A673 (cell line): ENCODE data around the gene SSR4. TPM values are rescaled to one million over a fixed set of nuclear protein-coding genes. Genes with fewer than 3 reads are reported as not detected.

Experiments
- BruUV-seq: library from RNA; stranded (reverse); fragments of 400-500 nt; replicated peaks from 2 replicates; lab custom pipeline; 2021; lab: Mats Ljungman, UMichigan
- CTCF ChIA-PET: fragments of 300-600 bp; sonication (Branson Sonifier 250); formaldehyde crosslinking; loops from one replicate; lab custom pipeline; 2022; ENCODE audit warnings: antibody characterized with exemption; lab: Charles Lee
- POLR2A ChIA-PET: fragments of 300-600 bp; sonication (Branson Sonifier 250); formaldehyde crosslinking; loops from one replicate; lab custom pipeline; 2022; ENCODE audit warnings: antibody characterized with exemption; ENCODE audit not compliant: low non-redundant PET; lab: Charles Lee
- DNase-seq: peaks from one replicate; pipeline ENCODE4 v3.0.0-alpha.2; 2015; ENCODE audit warnings: low spot score
- H3K27ac ChIP-seq: fragments of 200-600 bp; sonication (generic); 2 replicates; pipeline ENCODE4 v1.5.1; 2016; ENCODE audit warnings: mixed run types, low read depth, mild to moderate bottlenecking, mixed read lengths, antibody characterized with exemption, low read length; ENCODE audit not compliant: poor library complexity, severe bottlenecking
- H3K27me3 ChIP-seq: fragments of 200-600 bp; sonication (generic); replicated peaks from 2 replicates; pipeline ENCODE4 v1.6.1; 2017; ENCODE audit warnings: mixed run types, low read depth, mild to moderate bottlenecking, mixed read lengths, antibody characterized with exemption, low read length; ENCODE audit not compliant: insufficient read depth, poor library complexity
- H3K36me3 ChIP-seq: fragments of 200-600 bp; sonication (generic); 2 replicates; pipeline ENCODE4 v1.6.1; 2016; ENCODE audit warnings: mixed run types, mild to moderate bottlenecking, mixed read lengths, antibody characterized with exemption, low read length; ENCODE audit not compliant: insufficient read depth, poor library complexity, severe bottlenecking
- H3K4me1 ChIP-seq: fragments of 200-600 bp; sonication (generic); 2 replicates; pipeline ENCODE4 v1.6.1; 2017; ENCODE audit warnings: mixed run types, mild to moderate bottlenecking, mixed read lengths, antibody characterized with exemption, low read length; ENCODE audit not compliant: insufficient read depth, poor library complexity, severe bottlenecking
- H3K4me3 ChIP-seq: fragments of 200-600 bp; sonication (generic); 2 replicates; pipeline ENCODE4 v1.5.1; 2016; ENCODE audit warnings: low read depth, mixed run types, mild to moderate bottlenecking, mixed read lengths, low read length; ENCODE audit not compliant: poor library complexity, severe bottlenecking
- H3K9me3 ChIP-seq: fragments of 200-600 bp; sonication (generic); 2 replicates; pipeline ENCODE4 v1.6.1; 2016; ENCODE audit warnings: mixed run types, low read depth, mild to moderate bottlenecking, mixed read lengths, antibody characterized with exemption, low read length; ENCODE audit not compliant: poor library complexity, severe bottlenecking
- EZH2 ChIP-seq: fragments of 200-600 bp; sonication (generic); IDR thresholded peaks from 2 replicates; pipeline ENCODE4 v1.6.1; 2017; ENCODE audit warnings: borderline replicate concordance, low read depth, mild to moderate bottlenecking, mixed read lengths, antibody characterized with exemption, low read length; ENCODE audit not compliant: poor library complexity, severe bottlenecking
- intact Hi-C: fragments of 100-400 bp; cut with micrococcal nuclease; formaldehyde crosslinking; loops from one replicate; pipeline ENCODE4 v1.10.0; 2022; ENCODE audit not compliant: unreplicated experiment
- total RNA-seq: library from RNA; stranded (reverse); gene quantifications from 2 replicates; pipeline ENCODE4 v1.2.3, GENCODE V29; 2021
- TF ChIP-seq, protein P1 (sequence below): fragments of 300-800, 200-600 bp; sonication (generic); conservative IDR thresholded peaks from 2 replicates; pipeline ENCODE4 v1.5.1; 2017; ENCODE audit warnings: low read depth, mild to moderate bottlenecking, antibody characterized with exemption, low read length, moderate library complexity, mixed read lengths

Gene SSR4
- total RNA-seq, 1 experiment from 2014 or later: 214 TPM

GRCh38 chrX:153764786-153765137 is 29.7 kb upstream of the SSR4 start:
- H3K27me3 ChIP-seq: no peaks in the 10 kb centered on the region
- no TSS peak for BruUV-seq
- intact Hi-C loops: loop anchor here (1.0 kb wide), 1 partner anchor 183 kb away; no protein-coding TSS in a partner anchor
- no peak for DNase-seq
- POLR2A ChIA-PET: no interaction called here
- CTCF ChIA-PET: no interaction called here
- H3K9me3 ChIP-seq: no peaks in the 10 kb centered on the region
- no peak overlapping the region for H3K4me3 ChIP-seq
- H3K4me1 ChIP-seq: no peaks in the 10 kb centered on the region
- no peaks in the 10 kb centered on the region for H3K36me3 ChIP-seq
- H3K27ac ChIP-seq: no peak overlapping the region
- TF ChIP-seq, protein P1, sequence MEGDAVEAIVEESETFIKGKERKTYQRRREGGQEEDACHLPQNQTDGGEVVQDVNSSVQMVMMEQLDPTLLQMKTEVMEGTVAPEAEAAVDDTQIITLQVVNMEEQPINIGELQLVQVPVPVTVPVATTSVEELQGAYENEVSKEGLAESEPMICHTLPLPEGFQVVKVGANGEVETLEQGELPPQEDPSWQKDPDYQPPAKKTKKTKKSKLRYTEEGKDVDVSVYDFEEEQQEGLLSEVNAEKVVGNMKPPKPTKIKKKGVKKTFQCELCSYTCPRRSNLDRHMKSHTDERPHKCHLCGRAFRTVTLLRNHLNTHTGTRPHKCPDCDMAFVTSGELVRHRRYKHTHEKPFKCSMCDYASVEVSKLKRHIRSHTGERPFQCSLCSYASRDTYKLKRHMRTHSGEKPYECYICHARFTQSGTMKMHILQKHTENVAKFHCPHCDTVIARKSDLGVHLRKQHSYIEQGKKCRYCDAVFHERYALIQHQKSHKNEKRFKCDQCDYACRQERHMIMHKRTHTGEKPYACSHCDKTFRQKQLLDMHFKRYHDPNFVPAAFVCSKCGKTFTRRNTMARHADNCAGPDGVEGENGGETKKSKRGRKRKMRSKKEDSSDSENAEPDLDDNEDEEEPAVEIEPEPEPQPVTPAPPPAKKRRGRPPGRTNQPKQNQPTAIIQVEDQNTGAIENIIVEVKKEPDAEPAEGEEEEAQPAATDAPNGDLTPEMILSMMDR: no peak
- no peak for TF ChIP-seq EZH2

GRCh38 chrX:153765138-153766079 is 29.1 kb upstream of the SSR4 start:
- H3K27me3 ChIP-seq: no peaks in the 10 kb centered on the region
- TF ChIP-seq, protein P1: no peak
- TF ChIP-seq EZH2: no peak
- no peaks in the 10 kb centered on the region for H3K9me3 ChIP-seq
- no peak overlapping the region for H3K4me3 ChIP-seq
- no peak overlapping the region for H3K27ac ChIP-seq
- no TSS peak for BruUV-seq
- CTCF ChIA-PET: no interaction called here
- POLR2A ChIA-PET: no interaction called here
- DNase-seq: no peak
- intact Hi-C loops: no loop called here
- no peaks in the 10 kb centered on the region for H3K4me1 ChIP-seq
- no peaks in the 10 kb centered on the region for H3K36me3 ChIP-seq

DNA sequence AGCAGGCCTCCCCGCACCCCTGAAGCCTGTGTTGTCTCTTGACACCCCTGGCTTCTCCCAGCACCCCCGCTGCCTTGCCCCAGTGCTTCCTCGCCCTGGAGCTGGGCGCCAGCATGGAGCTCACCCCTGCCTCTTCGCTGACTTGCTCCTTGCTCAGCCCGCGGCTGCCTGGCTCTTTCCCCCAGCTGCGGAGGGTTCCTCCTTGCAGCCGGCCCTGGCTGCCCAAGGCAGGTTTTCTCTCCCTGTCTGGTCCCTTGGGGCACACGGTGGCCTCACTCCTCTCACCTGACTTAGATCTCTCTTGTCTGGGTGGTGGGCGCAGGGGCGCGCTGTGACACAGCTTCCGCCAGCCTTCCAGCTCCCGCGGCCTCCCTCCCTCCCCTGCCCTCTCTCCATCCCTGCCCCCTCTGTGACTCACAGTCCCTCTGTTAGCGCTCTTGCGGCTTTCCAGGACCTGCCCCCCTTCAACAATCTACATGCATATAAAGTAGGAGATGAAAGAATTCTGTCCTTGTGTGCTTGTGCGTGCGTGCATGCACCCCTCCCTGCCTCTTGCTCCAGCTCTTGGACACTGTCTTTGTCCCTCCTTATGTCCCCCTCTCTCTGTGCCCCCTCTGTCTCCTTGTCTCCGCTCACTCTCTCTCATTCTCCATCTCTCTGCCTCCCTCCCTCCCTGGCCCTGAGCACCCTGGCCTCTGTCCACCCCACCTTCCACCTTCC is 28.2 kb upstream of the SSR4 start:
- Histone ChIP-seq H3K27me3 (no peaks in the 10 kb centered on the region), H3K36me3 (no peaks in the 10 kb centered on the region), H3K9me3 (no peaks in the 10 kb centered on the region), H3K4me3 (no peak overlapping the region), H3K27ac (no peak overlapping the region), H3K4me1 (no peaks in the 10 kb centered on the region)
- TF ChIP-seq EZH2: no peak
- TF ChIP-seq, protein P1: no peak
- intact Hi-C loops: no loop called here
- POLR2A ChIA-PET: no interaction called here
- BruUV-seq: no TSS peak
- peak; percentile 28 for DNase-seq
- CTCF ChIA-PET: interaction anchor here (0.6 kb wide), 1 partner anchor 129 kb away, joined by 5 read pairs; no protein-coding TSS in a partner anchor
